ES-I3 (cell line): ENCODE results near the gene PRSS48.
"Not testable (repeated sequence)": the region's sequence is repeated elsewhere in the genome, so short reads cannot be mapped to it uniquely, and the experiment has no call there.

Experiments used
- H3K36me3 ChIP-seq: 2 replicates; pipeline ENCODE4 v1.6.1; 2013; ENCODE audit warnings: mild to moderate bottlenecking, low read length, control low read depth, moderate library complexity; ENCODE audit not compliant: insufficient read depth
- H3K4me1 ChIP-seq: 2 replicates; pipeline ENCODE4 v1.6.1; 2013; ENCODE audit warnings: mild to moderate bottlenecking, control low read depth, low read length; ENCODE audit not compliant: insufficient read depth
- H3K9ac ChIP-seq: 2 replicates; pipeline ENCODE4 v1.6.1; 2013; ENCODE audit warnings: low read depth, mild to moderate bottlenecking, low read length, moderate library complexity
- H3K9me3 ChIP-seq: 2 replicates; pipeline ENCODE4 v1.6.1; 2013; ENCODE audit warnings: mild to moderate bottlenecking, low read length, moderate library complexity; ENCODE audit not compliant: control insufficient read depth, insufficient read depth

Gene PRSS48

GRCh38 chr4:151248519-151248918 is 28.4 kb upstream of the PRSS48 start:
- no peaks in the 10 kb centered on the region for H3K36me3 ChIP-seq
- H3K4me1 ChIP-seq: no peaks in the 10 kb centered on the region
- no peaks in the 10 kb centered on the region for H3K9me3 ChIP-seq
- H3K9ac ChIP-seq: no peak overlapping the region

DNA sequence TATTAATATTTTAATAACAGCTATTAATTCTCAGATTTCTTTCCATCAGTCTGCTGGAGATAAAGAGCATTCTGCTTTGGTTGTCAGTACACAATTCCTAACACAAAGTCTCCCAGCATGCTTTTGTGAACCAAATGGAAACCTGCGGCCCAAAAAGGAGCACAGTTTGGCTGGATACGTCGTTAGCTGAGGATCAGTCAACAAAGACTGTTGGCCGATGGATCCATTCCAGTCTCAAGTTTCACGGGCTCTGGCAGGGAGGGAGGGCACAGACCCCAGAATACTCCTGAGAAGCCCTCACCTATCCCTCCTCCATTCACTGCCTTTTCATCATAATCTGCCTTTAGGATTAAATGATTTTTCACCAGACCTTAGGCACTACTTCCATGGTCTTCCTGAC is 26.3 kb upstream of the PRSS48 start:
- Histone ChIP-seq H3K9ac (no peak overlapping the region), H3K36me3 (no peaks in the 10 kb centered on the region), H3K4me1 (no peaks in the 10 kb centered on the region), H3K9me3 (no peaks in the 10 kb centered on the region)

DNA sequence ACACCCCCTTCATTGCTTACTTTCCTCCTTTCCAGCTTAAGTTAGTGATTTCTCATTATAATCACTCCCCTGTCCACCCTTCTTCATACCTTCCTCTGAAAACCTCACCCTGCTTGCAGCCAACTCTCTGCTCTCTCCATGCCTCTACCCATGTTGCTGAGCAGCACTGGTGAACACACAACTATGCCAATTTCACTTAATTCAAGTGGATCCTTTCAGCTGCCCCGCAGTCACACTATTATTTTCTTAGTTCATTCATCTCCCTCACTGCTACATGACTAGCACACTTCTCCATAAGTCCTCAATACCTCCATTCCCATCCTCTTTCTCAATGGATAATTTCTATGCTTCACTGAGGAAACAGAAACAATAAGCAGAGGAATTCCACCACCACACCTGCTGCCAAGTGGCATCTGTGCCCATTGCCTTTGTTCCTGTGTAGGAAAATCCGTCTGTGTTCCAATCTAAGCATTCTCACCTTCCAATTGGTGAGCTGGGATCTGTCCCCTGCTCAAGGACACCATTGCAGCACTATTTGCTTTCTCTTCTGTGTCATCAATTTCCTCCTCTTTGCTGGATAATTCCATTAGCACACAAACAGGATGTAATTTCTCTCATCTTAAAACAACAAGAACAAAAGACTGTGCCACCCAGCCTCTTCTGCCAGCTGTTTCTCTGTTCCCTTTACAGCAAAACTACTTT is 25.2 kb upstream of the PRSS48 start:
- no peaks in the 10 kb centered on the region for H3K4me1 ChIP-seq
- no peaks in the 10 kb centered on the region for H3K9me3 ChIP-seq
- H3K36me3 ChIP-seq: no peaks in the 10 kb centered on the region
- no peak overlapping the region for H3K9ac ChIP-seq

DNA sequence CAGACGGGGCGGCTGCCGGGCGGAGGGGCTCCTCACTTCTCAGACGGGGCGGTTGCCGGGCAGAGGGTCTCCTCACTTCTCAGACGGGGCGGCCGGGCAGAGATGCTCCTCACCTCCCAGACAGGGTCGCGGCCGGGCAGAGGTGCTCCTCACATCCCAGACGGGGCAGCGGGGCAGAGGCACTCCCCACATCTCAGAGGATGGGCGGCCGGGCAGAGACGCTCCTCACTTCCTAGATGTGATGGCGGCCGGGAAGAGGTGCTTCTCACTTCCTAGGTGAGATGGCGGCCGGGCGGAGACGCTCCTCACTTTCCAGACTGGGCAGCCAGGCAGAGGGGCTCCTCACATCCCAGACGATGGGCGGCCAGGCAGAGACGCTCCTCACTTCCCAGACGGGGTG is 21.7 kb upstream of the PRSS48 start:
- H3K36me3 ChIP-seq, H3K9me3 ChIP-seq, H3K9ac ChIP-seq, H3K4me1 ChIP-seq: not testable (repeated sequence)

GRCh38 chr4:151255680-151256079 is 21.3 kb upstream of the PRSS48 start:
- H3K36me3 ChIP-seq, H3K9ac ChIP-seq, H3K9me3 ChIP-seq, H3K4me1 ChIP-seq: not testable (repeated sequence)

DNA sequence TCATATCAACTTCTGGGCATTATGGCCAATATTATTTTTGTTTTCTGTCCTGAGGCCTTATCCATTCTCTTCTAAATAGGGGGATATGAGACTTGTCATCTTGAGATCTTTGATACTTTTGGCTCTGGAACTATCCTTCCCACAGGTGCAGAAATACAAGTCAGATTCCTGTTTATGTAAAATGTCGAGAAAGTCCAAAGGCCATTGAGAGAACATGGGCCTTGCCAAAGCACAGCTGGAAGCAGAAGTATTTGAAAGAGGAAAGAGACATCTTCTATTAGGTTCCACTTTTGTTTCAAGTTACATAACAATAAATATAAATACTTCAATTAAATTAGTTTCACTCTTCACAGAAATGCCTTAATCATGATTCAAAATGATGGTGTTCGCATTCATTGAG is 20.8 kb upstream of the PRSS48 start:
- Histone ChIP-seq H3K4me1 (no peaks in the 10 kb centered on the region), H3K9me3 (no peaks in the 10 kb centered on the region), H3K9ac (no peak overlapping the region), H3K36me3 (no peaks in the 10 kb centered on the region)

DNA sequence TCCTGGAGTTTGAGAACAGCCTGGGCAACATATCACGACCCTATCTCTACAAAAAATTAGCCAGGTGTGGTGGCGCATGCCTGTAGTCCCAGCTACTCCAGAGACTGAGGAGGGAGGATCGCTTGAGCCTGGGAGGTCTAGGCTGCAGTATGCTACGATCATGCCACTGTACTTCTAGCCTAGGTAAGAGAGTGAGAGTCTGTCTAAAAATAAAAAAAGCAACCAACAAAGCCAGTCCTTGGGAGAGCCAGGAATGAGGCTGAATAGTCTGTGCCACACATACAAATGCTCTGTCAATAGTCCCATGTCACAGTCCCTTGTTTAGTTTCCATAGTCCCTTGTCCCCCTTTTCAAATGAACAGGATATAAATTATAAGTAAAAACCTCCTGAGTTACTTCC is 19.3 kb upstream of the PRSS48 start:
- Histone ChIP-seq H3K9me3 (no peaks in the 10 kb centered on the region), H3K36me3 (no peaks in the 10 kb centered on the region), H3K9ac (no peak overlapping the region), H3K4me1 (no peaks in the 10 kb centered on the region)

DNA sequence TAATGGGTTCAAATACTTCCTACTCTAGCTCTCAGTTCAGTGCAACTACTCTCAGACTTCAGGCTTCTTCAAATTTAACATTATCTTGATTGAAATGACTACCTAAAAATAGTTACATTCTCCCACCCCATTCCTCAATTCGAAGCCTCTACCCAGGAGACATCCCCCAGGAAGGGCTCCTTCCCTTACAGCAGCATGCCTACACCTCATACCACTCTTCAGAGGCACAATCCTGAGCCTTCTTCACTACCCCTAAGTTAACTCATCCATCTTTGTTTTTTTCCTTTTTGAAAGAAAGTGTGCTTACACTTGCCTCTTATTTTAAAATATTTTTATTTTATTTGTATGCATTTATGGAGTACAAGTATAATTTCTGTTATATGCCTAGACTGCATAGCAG is 17.2 kb upstream of the PRSS48 start:
- no peak overlapping the region for H3K9ac ChIP-seq
- H3K4me1 ChIP-seq: no peaks in the 10 kb centered on the region
- H3K36me3 ChIP-seq: no peaks in the 10 kb centered on the region

GRCh38 chr4:151260526-151260925 is 16.4 kb upstream of the PRSS48 start:
- H3K4me1 ChIP-seq: no peaks in the 10 kb centered on the region
- no peaks in the 10 kb centered on the region for H3K36me3 ChIP-seq

More for the DNA sequence above, 17.2 kb upstream of the PRSS48 start:
- H3K9me3 ChIP-seq: peaks cover 2% of the 10 kb centered on the region; the same call in 1 of the 2 replicates

GRCh38 chr4:151263455-151263854 is 13.5 kb upstream of the PRSS48 start:
- peaks cover 2% of the 10 kb centered on the region; the same call in 1 of the 2 replicates for H3K9me3 ChIP-seq
- H3K4me1 ChIP-seq: no peaks in the 10 kb centered on the region
- no peak overlapping the region for H3K9ac ChIP-seq
- no peaks in the 10 kb centered on the region for H3K36me3 ChIP-seq

More at GRCh38 chr4:151260526-151260925, 16.4 kb upstream of the PRSS48 start:
- Histone ChIP-seq H3K9ac (no peak overlapping the region; the same call in 1 of the 2 replicates), H3K9me3 (peaks cover 2% of the 10 kb centered on the region; the same call in 1 of the 2 replicates)

- Histone ChIP-seq H3K4me1 (no peaks in the 10 kb centered on the region), H3K36me3 (no peaks in the 10 kb centered on the region; the same call in 1 of the 2 replicates), H3K9ac (no peak overlapping the region), H3K9me3 (peaks cover 2% of the 10 kb centered on the region; the same call in 1 of the 2 replicates)
These were observed 10.5 kb upstream of the PRSS48 start for GRCh38 chr4:151266497-151266896.

- peaks cover 2% of the 10 kb centered on the region; the same call in 1 of the 2 replicates for H3K9me3 ChIP-seq
- H3K36me3 ChIP-seq: no peaks in the 10 kb centered on the region; the same call in 1 of the 2 replicates
- H3K4me1 ChIP-seq: no peaks in the 10 kb centered on the region
- H3K9ac ChIP-seq: no peak overlapping the region
These were observed 9.9 kb upstream of the PRSS48 start for GRCh38 chr4:151267104-151267503.

- H3K4me1 ChIP-seq: no peaks in the 10 kb centered on the region
- H3K9me3 ChIP-seq: peaks cover 2% of the 10 kb centered on the region; the same call in 1 of the 2 replicates
- no peak overlapping the region for H3K9ac ChIP-seq
- H3K36me3 ChIP-seq: no peaks in the 10 kb centered on the region; the same call in 1 of the 2 replicates
These were observed 9.0 kb upstream of the PRSS48 start for GRCh38 chr4:151267822-151268535.

DNA sequence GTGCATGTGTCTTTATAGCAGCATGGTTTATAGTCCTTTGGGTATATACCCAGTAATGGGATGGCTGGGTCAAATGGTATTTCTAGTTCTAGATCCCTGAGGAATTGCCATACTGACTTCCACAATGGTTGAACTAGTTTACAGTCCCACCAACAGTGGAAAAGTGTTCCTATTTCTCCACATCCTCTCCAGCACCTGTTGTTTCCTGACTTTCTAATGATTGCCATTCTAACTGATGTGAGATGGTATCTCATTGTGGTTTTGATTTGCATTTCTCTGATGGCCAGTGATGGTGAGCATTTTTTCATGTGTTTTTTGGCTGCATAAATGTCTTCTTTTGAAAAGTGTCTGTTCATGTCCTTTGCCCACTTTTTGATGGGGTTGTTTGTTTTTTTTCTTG is 8.1 kb upstream of the PRSS48 start:
- not testable (repeated sequence) for H3K4me1 ChIP-seq, H3K9me3 ChIP-seq, H3K9ac ChIP-seq, H3K36me3 ChIP-seq
